ENCODE measurements around the gene GYPC. TPM values are rescaled to one million over a fixed set of nuclear protein-coding genes. Genes with fewer than 3 reads are reported as not detected.
"Not testable (repeated sequence)": the region's sequence is repeated elsewhere in the genome, so short reads cannot be mapped to it uniquely, and the experiment has no call there.

Gene GYPC
- total RNA-seq, 1 experiment from 2014 or later, result 4.1 TPM

DNA sequence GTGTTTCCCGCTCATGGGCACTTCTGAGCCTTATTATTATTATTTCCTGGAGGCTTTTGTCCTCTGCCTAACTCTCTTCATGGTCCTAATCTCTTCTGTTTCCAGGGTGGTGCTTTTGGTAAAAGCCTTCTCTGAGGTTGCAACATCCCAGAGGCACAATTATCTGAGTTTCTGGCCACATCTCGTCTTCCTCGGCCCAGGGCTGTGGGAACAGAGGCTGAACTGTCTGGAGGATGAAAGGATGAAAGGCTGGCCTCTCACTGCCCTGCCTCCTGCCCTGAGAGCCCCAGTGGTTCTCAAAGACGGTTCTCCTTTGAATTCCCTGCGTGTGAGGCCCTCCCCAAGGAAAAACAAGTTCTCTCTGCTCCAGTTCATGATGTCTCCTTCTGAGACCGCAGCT is 13.8 kb downstream of the GYPC start:
- no peak for DNase-seq (ENCODE audit: low read depth)

DNA sequence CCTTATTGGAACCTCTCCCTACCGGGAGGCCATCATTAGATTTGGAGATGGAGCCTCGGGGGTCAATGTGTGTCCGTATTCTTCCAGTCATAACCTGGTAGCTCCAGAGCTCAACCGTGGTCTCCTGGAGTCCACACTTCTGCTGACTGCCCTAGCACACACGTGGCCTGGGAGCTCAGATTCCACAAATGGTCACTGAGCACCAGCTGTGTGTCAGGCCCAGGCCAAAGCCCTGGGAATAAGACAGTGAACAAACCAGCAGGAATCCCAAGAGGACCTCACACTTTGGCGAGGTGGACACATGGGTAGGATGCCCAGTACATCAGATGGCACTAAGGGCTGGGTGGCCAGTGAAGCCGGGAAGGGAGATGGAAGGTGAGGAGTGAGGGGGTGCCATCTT is 15.5 kb downstream of the GYPC start:
- no peak for DNase-seq (ENCODE audit: low read depth)

DNA sequence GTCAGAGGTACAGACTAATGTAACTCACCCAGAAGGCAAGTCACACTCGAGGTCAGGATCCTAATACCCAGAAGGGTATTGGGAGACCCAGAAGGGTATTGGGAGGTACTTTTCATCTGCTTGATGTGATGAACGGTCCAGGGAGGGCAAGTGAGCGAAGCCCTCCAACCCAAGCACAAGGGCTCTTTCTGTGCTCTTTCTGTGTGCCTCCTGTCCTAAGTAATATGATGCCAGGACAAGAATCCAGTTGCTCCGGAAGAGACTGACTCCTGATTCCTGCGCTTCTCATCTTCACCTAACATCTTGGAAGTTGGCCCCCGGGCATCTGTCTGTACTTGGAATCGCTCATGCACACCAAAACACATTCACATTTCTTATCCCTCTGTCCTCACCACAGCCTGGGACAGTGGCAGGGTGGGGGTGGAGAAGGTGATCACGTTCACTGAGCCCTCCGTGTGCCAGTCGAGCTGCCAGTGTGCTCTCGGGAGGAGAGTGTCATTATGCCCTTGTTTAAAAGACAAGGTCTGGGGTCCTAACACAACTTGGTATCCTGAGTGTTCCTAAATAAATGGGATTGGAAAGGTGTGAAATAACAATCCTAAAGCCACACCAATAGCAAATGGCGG is 17.1 kb downstream of the GYPC start:
- DNase-seq (ENCODE audit: low read depth), result no peak

DNA sequence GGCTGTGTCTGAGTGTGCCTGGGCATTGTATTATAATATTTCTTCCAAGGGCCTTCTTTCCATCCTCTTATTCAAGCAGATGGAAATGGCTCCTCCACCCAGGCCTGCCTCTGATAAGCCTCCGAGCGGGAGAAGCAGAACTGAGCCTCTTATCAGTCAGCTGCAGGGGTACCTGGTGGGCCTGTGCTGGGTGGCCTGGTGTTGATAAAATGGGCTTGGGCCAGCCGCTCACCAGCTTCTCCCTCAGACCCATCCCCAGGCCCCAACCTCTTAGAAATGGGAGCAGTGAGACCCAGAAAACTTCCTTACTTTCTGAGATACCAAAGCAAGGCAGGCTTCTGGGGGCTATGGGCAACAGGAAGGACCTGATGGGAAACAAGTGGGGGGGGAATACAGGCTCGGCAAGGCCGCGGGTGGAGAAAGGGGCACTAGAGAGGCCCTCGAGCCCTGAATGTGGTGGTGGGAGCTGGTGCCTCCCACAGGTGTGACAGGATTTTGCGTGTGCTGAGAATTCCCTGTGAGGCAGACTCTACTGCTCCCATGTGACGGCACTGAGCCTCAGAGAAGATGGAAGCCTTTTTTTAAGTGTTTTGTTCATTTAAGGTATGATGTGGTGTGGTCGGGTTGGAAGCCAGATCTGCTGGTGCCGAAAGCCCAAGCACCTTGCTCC is 18.3 kb downstream of the GYPC start:
- DNase-seq (ENCODE audit: low read depth), result no peak

DNA sequence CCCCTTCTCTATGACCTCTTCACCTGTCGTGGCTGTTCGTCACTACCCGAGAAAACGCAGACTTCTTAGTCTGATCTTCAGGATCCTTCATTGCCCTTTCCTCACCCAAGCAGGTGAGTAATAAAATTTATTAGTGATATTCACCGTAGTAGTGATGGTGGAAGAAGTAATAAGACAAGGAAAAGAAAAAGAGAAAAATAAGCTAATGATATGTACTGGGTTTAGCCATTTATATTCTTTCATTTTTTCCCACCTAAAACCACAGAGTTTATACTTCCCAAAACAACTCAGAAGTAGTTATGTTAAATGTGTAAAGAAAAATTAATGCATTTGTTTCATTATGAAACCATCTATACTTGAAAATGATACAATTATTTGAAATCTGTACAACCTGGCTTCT is 19.7 kb downstream of the GYPC start:
- no peak for DNase-seq (ENCODE audit: low read depth)

DNA sequence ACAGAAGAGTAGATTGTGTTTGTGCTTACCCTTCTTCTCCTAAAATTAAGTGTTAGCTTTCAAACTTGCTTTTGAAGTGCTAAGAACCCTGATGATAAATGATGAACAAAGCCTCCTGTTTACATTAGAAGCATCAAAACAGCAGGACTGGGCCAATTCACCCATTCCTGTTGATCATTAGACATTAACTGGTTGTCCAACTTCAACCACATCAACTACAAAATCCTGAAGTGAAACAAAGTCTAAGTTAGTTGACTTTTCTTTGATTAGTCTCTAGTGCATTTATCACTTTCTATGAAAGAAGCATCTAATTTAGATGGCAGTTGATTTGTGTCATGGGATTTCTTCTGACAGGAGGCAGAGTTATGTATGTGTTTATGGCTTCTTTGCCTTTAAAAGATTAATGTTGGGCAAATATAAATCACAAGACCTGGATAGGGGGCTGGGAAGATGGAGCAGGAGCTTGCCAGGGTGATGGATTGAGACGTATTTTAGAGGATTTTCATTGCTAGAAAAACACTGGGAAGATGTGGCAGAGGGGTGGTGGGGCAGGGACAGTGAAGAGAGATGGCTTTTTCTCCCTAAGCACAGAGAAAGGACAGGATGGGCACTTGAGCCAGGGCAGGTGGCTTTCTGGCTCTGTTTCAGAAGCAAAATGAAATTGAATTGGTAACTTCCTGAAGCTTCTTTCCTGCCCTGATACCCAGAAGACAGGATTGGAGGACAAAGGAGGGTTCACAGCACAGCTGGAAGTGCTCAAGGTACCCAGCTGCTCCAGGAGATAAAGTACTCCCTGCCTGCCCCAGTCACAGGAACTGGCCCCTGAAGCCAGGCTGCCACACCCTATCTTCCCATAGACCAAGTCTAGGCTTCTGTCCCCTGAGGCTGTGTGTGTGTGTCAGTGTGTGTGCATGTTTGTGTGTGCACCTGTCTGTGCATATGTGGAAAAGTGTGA is 20.5 kb downstream of the GYPC start:
- no peak for DNase-seq (ENCODE audit: low read depth)

DNA sequence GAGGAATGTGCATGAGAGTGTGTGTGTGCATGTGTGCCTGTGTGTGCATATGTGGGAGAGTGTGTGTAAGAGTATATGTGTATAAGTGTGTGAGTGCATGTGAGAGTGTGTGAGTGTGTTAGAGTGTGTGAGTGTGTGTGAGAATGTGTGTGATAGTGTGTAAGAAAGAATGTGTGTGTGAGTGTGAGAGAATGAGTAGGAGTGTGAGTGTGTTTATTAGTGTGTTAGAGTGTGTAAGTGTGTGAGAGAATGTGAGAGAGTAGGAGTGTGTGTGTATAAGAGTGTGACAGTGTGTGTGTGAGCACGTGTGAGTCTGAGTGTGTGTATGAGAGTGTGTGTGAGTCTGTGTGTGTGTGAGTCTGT is 21.2 kb downstream of the GYPC start:
- DNase-seq (ENCODE audit: low read depth), result no peak

DNA sequence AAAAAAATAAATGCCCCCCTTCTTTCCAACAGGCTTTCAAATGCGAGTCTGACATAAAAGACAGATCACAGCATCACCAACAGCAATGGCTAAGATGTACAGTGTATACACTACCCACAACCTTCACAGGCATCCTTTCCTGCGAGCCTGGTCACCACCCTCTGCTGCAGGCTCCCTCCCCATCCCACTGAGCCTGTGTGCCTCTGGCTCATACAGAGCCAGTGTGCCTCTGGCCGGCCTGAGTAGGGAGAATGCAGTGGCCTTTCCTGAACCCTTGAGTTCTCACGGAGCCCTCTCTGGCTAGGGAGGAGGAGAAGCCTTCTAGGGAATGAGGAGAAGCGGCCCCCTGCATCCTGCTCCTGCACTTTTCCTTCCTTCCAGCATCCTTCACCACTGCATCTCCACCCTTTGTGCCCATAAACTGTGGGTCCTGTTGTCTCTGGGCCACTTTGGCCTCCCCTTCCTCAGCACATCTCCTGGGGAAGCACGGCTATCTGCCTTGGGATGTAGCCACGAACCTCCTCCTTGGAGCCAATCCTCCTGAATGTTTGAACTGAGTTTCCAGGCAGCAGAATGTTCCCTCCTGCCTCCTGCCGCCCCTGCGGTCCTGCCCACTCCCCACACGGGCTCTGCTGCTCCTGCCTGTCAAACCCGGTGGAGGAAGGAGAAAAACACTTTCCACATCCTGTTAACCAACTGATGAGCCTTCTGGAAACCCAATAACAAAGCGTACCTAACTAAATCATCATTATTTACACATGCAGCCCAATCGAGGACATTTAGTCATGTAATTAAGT is 22.5 kb downstream of the GYPC start:
- no peak for DNase-seq (ENCODE audit: low read depth)

DNA sequence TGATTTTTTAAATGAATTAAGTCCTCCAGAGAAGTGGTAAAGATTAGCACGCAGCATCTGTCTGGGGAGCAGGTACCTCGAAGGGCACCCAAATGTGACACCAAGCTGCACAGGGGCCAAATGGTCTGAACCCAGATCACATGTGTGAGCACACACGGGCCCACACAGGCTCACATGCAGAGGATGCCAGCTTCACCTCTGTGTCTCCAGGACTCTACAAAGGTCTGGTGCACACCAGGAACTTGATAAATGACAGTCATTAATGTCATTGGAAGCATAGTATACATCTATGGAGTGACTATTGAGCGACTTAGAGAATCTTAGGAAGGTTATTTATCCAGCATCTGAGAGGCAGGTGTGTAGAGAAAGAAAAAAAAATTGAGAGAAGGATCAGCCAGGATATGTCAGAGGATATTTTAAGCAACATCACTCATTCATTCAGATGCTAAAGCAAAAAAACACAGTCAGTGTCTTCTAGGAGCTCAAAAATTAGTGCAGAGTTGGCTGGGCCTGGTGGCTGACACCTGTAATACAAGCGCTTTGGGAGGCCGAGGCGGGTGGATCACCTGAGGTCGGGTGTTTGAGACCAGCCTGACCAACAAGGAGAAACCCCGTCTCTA is 23.2 kb downstream of the GYPC start:
- DNase-seq (ENCODE audit: low read depth), result no peak

DNA sequence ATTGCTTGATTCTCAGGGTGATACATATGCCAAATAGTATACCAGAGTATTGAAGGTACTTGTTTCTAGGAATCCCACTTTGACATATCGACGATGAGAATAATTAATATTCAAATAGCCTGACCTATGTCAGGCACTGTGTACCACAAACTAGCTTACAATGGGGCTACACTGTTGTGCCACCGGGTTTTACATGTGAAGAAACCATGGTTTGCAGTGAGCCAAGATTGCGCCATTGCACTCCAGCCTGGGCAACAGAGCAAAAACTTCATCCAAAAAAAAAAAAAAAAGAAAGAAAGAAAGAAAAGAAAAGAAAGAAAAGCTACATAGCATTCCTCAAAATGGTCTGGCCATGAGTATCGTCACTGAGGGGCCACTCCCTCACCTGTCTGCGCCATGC is 25.5 kb downstream of the GYPC start:
- no peak for DNase-seq (ENCODE audit: low read depth)

DNA sequence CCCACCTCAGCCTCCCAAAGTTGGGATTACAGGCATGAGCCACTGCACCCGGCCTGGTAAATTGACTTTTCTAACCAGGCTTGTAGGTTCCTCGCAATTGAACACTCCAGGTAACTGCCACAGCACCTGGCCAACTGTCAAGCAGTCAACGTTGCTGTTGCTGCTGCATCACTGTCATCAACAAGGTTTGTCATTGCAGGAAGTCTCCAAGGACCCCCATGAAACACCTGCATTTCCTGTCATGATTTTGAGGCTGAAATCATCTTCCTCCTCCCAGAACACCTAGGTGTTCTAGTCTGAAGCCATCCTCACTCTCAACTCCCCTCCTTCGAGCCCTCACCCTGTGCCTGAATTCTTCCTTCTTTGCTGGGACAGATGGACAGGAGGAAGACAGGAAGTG is 29.7 kb downstream of the GYPC start:
- no peak for DNase-seq (ENCODE audit: low read depth)

DNA sequence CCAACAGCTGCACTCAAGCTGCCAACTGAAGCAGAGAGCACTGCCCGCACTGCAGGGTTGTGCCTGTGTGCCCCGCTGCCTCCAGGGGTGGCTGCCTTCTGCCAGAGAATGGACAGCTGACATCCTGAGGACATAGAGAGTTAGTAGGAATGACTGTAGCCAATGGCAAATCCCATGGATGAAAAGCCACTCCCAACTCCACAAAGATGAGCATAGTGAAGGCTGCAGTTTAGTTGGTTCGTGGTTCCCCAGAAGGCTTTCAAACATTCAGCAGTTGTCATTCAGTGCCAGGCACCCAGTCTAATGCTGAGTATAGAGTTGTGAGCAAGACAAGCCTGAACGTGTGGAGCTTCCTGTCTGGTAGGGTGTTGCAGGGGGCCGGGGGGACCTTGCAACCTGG is 30.3 kb downstream of the GYPC start:
- no peak for DNase-seq (ENCODE audit: low read depth)

DNA sequence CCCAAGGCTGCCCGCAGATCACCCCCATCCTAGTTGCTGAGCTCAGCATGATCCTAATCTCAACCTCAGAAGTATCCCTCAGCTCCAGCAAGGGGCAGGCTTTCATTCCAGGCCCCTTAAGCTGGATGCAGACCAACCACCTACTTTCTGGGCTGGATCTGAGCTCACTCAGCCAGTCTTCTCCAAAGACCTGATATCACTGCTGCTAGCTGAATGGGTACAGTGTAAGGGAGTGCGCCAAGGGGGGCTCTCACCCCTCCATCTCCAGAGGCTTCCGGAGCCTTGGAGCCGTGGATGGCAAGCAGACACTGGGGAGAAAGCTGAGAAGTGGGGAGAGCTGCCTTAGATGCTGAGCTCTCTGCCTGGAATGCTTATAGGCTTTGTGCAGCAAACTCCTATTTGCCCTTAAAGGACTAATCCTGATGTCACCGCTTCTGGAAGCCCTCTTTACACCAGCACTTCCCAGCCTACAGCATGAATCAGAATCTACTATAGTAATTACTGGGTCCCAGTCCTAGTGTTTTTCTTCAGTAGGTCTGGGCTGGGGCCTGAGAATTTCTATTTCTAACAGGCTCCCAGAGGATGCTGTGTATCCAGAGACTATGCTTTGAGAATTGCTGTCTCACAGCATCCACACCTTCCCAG is 31.0 kb downstream of the GYPC start:
- DNase-seq (ENCODE audit: low read depth), result no peak

DNA sequence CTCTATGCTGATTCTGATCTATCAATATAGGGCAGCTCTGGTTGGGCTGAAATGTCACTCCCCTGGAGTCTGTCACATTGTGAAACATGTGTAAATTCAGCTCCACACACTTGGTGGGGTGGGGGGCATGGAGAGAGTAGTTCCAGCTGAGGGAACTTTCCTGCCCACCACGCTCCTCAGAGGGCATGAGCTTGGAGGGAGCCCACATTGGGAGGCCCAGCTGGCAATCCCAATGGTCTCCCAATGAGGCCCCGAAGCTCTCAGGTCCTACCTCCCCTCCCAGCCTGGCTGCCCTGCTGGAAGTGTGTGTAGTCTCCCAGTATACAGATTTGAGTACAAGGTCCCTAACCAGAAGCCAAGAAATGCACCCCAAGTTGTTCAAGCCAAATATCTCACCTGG is 31.5 kb downstream of the GYPC start:
- no peak for DNase-seq (ENCODE audit: low read depth)

DNA sequence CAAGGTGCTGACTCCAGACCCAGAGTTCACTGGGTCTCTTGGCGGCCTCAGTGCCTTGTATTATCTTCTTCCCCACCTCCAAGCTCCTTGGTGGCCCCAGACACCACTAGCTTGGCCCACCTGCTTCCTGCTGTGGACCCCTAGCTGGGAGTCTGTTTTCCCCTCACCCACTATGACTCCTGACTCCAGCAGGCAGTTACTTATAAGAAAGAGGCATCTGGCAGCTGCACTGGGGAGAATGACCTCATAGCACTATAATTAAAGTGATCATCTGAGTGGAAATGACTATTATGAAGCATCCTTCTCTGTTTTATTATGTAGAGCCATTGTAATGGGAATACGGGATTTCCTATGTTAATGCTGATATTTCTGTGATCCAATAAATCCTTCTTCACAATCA is 32.6 kb downstream of the GYPC start:
- DNase-seq (ENCODE audit: low read depth), result not testable (repeated sequence)

DNA sequence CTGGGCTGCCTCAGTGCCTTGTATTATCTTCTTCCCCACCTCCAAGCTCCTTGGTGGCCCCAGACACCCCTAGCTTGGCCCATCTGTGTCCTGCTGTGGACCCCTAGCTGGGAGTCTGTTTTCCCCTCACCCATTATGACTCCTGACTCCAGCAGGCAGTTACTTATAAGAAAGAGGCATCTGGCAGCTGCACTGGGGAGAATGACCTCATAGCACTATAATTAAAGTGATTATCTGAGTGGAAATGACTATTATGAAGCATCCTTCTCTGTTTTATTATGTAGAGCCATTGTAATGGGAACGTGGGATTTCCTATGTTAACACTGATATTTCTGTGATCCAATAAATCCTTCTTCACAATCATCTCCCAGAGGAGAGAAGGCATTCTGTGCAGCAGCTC is 36.3 kb downstream of the GYPC start:
- DNase-seq (ENCODE audit: low read depth), result not testable (repeated sequence)

DNA sequence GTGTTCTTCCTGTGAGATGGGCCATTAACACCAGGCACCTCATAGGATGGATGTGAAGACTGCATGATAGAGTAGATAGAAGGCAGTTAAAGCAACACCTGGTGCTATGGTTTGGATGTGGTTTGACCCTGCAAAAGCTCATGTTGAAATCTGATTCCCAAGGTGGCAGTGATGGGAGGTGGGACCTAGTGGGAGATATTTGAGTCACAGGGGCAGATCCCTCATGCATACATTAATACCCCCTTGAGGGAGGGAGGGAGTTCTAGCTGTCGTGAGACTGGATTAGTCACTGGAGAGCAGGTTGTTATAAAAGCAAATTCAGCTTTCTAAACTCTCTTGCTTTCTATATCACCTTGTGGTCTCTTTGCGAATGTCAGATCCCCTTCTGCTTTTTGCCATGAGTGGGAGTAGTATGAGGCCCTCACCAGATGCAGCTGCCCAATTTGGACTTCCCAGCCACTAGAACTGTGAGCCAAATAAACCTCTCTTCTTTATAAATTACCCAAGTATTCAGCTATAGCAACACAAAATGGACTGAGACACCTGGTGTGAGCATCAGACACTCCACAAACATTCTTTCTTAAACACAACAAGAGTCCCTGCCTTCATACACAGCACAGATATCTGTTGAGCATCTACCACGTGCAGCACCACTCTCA is 37.1 kb downstream of the GYPC start:
- DNase-seq (ENCODE audit: low read depth), result not testable (repeated sequence)

DNA sequence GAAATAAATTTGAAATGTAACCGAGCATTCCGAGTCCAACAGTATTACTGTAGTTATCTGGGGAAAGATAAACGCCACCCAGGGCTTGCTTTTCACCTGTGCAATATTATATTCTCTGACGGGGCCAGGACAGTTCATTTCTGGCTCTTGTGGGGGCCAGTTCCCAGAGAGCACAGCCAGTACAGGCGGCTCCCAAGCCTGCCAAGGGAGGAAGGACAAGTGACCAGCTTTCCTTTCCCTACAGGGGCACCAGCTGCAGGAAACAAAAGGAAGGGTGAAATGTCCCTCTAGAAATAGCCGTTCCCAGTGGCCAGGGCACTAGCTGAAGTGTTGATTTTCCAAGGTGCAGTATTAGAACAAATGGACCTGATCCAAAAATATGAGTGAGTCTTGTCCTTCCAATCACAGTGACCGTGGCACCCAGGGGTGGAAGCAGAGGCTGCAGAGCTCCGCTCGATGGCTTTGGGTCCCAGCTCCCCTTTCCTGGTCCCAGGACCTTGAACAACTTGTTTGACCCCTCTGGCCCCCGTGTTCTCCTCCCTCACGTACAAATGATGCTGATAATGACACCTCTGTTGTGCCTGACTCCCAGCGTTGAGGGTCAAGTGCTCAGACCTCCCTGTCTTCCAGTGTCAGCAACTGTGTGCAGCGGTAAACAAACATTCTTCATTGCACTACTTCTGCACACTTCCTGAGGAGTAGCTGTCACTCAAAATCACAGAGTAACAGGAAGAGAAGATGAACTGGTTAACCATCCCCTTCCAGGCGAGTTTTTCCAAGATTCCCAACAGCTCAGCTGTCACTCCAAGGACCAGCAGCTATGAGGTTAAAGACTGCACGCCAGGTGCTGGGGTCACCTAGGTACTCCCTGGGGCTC is 40.9 kb downstream of the GYPC start:
- DNase-seq (ENCODE audit: low read depth), result no peak

DNA sequence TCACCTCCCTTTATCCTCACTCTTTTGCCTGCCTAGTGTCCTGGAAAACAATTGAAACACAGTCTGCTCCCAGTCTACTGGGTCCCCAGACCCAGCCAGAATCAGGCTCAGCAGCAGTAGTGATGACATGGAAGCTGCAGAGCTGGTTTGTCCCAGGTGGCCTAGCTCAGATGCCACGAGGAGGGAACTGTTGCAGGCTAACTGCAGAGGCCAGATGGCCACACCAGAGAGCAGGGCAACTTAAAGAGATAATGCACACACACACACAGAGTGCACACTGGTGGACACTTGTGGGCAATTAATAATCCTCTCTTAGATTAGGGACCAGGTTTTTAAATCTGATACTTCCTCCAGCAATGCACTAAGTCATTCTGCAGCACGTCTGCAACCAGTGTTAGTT is 42.4 kb downstream of the GYPC start:
- DNase-seq (ENCODE audit: low read depth), result no peak

DNA sequence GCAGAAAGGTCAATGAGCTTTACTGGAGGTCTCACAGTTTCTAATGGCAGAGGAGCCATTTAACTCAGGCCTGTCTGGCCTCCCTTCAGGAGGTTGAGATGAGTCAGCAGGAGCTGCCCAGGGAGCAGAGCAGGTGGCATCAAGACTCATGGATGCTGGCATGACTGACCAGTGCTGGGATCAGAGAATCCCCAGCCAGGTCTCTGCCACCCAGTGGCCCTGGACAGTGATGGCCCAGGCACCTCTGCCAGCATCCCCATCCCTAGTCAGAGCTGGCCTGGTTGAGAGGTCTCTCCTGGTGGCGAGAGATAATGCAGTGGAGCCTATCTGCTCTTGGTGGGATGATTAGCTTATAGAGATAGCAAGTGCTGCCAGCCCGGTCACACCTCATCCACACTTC is 43.1 kb downstream of the GYPC start:
- no peak for DNase-seq (ENCODE audit: low read depth)

Measured in M059J (cell line).